Neuron (in vitro differentiated cells): Measurements from ENCODE around the gene WDR75.

Experiments
- H2AFZ ChIP-seq: one replicate; pipeline ENCODE4 v1.6.1; 2013; ENCODE audit warnings: low read depth, mild to moderate bottlenecking, inconsistent platforms, low read length, moderate library complexity
- H3K27me3 ChIP-seq: one replicate; pipeline ENCODE4 v1.6.1; 2013; ENCODE audit warnings: low read length; ENCODE audit not compliant: insufficient read depth
- H3K36me3 ChIP-seq: one replicate; pipeline ENCODE4 v1.6.1; 2013; ENCODE audit warnings: low read length; ENCODE audit not compliant: insufficient read depth
- H3K4me1 ChIP-seq: one replicate; pipeline ENCODE4 v1.6.1; 2013; ENCODE audit warnings: low read length; ENCODE audit not compliant: insufficient read depth
- H3K4me3 ChIP-seq: 2 replicates; pipeline ENCODE4 v1.5.1; 2013; ENCODE audit warnings: mild to moderate bottlenecking, low read length, moderate library complexity
- H3K9me3 ChIP-seq: one replicate; pipeline ENCODE4 v1.6.1; 2013; ENCODE audit warnings: low read length

The WDR75 gene

DNA sequence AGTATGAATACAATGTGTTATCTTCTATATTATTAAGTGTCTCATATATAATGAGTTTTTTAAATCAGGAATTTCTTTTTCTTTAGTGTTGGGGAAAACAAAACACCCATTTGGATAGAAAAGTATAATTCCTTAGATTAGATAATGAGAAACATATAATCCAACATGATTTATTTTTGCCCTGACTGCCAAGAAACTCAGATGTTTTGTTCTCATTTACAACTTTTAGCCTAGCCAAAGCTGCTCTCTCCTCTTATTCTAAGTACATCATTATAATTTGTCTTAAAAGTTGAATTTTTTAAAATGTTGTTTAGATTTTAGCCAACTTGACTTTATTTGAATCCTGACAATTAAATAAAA, 70.7 kb downstream of the WDR75 start:
- Histone ChIP-seq H3K9me3 (no peaks in the 10 kb centered on the region), H3K36me3 (no peaks in the 10 kb centered on the region), H3K4me3 (no peak overlapping the region), H3K27me3 (no peaks in the 10 kb centered on the region), H3K4me1 (no peaks in the 10 kb centered on the region), H2AFZ (no peak overlapping the region)

DNA sequence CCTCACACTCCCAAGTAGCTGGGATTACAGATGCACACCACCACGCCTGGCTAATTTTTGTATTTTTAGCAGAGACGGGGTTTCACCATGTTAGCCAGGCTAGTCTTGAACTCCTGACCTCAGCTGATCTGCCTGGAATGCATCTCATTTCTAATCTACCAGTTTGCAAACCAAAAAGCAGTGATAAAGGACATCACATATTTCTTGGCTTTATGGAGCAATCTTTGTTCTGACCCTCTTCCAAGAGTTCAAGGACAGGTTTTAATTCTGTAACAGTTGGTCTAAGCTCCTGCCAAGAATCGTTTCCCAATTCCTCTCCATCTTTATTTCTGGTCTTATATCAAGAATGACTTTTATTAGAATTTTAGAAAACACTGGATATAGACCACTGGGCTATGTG, 71.6 kb downstream of the WDR75 start:
- Histone ChIP-seq H3K27me3 (no peaks in the 10 kb centered on the region), H3K9me3 (no peaks in the 10 kb centered on the region), H3K4me1 (no peaks in the 10 kb centered on the region), H3K36me3 (no peaks in the 10 kb centered on the region), H3K4me3 (no peak overlapping the region), H2AFZ (no peak overlapping the region)

DNA sequence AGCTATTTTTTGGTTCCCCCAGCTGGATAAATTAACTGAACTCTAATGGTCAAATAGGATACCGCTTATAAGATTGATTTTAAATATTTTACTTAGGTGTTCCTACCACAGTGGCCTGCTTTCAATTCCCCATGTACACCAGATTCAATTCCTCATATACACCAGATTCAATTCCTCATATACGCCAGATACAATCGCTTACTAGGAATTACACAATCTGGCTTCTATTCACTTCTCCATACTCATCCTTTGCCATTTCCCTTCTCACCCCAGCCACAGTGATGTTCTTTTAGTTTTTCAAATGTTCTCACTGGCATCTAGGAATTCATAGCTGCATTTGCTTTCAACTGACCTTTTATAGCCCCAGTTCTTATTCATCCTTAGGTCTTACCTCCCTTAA, 72.8 kb downstream of the WDR75 start:
- Histone ChIP-seq H3K27me3 (no peaks in the 10 kb centered on the region), H3K4me1 (no peaks in the 10 kb centered on the region), H2AFZ (no peak overlapping the region)

DNA sequence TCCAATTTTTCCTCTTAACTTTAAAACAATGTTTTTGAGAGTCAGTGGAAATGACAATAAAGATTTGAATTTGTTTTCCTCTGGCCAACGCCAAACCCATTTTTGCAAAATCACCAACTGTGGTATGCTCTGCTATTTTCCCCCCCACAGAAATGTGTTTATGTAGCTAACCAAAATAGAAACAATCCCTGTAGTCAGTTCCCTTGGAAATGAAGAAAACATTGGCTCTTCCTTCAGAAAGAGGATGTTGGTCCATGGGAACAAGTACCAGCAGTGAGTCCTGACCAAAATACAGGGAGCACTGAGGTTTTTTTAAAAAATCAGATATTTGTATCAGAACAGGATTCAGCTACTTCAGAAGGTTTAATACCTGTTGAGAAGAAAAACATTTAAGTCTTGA, 74.0 kb downstream of the WDR75 start:
- no peaks in the 10 kb centered on the region for H3K4me1 ChIP-seq
- no peaks in the 10 kb centered on the region for H3K36me3 ChIP-seq
- H3K9me3 ChIP-seq: no peaks in the 10 kb centered on the region
- H3K4me3 ChIP-seq: no peak overlapping the region
- H2AFZ ChIP-seq: no peak overlapping the region
- H3K27me3 ChIP-seq: no peaks in the 10 kb centered on the region

More for the DNA sequence above, 72.8 kb downstream of the WDR75 start:
- Histone ChIP-seq H3K9me3 (no peaks in the 10 kb centered on the region), H3K4me3 (no peak overlapping the region), H3K36me3 (no peaks in the 10 kb centered on the region)

DNA sequence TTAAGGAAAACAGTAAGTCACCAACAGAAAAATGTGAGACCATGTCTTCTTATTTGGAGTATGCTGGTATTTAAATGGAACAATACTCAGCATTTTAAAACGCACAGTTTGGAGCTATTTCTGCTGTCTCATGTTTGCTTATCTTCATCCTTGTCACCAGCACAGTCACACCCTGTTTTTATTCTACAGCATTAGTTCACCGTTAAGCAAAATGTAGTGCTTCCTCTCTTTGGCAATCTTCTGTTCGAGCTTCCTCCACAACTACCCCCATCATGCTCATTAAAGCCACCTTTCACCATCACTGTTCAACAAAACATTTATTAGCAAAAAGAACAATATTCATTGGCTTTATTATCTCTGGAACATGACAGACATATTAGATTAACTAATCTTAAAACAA, 75.3 kb downstream of the WDR75 start:
- Histone ChIP-seq H3K9me3 (no peaks in the 10 kb centered on the region), H3K4me3 (no peak overlapping the region), H3K27me3 (no peaks in the 10 kb centered on the region), H3K4me1 (no peaks in the 10 kb centered on the region), H2AFZ (no peak overlapping the region), H3K36me3 (no peaks in the 10 kb centered on the region)

DNA sequence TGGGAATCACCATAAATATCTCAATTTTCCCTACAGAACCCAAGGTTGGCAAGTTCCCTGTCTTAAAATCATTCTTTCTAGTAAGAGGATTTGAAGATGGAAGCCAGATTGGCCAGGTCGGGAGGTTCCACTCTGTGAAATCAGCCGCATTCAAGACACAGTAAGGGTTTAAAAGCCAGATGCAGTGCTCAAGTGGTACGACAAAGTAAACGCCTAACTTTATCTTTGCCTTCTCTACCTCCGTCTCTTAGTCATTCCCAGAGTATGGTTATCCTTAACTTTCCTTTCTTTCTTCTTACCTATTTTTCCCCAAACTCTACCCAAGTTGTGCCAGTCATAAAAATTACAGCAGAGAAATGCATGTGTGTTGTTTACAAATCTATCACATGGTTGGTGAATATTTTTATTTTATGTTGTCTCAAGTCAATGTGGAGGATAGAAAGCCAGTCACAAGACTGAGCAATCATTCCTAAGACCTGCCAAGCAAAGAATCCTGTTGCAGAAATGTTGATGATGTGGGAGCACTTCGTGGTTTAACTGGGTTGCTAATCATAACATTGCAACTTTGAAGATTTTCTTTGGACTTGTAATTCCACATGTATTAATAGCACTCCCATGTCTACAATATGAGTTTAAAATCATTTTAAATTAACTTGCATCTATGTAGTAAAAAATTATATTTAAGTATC, 76.7 kb downstream of the WDR75 start:
- H3K4me1 ChIP-seq: peaks cover 6% of the 10 kb centered on the region
- no peak overlapping the region for H2AFZ ChIP-seq
- no peaks in the 10 kb centered on the region for H3K36me3 ChIP-seq
- no peaks in the 10 kb centered on the region for H3K27me3 ChIP-seq
- no peaks in the 10 kb centered on the region for H3K9me3 ChIP-seq
- H3K4me3 ChIP-seq: no peak overlapping the region

DNA sequence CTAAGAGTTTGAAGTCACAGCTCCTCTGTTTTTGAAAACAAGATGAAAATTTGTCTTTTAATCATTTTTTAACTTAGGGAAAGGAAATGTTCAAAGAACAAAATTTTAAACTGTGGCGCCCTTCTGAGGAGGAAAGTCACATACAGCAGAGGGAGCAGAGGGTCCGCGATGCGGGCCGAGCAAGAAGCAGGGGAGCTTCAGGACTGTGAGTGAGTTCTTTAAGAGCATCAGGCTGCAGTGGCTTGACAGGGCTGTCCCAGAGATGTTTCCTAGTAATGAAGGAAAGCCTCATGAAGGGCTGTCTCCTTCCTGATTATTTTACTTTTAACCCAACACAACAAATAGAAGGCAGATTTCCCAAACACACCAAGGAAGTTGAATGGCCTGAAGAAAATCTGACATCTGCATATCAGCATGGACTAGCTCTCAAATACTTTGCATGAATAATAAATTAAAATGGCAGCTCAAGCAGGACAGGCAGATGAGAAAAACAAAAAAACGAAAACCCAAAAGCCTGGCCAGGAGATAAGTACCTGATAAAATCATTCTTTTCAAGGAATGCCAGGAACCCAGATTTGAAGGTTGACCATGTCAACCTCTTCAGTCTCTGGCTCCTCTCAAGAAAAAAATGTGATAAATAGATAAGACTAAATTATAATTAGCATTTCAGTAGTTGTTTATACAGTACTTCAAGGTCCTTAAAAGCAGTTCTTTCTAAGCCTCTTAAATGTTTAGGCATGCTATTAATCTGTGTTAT, 78.5 kb downstream of the WDR75 start:
- Histone ChIP-seq H2AFZ (no peak overlapping the region), H3K9me3 (no peaks in the 10 kb centered on the region), H3K36me3 (no peaks in the 10 kb centered on the region), H3K4me3 (no peak overlapping the region), H3K27me3 (no peaks in the 10 kb centered on the region), H3K4me1 (peaks cover 6% of the 10 kb centered on the region)

DNA sequence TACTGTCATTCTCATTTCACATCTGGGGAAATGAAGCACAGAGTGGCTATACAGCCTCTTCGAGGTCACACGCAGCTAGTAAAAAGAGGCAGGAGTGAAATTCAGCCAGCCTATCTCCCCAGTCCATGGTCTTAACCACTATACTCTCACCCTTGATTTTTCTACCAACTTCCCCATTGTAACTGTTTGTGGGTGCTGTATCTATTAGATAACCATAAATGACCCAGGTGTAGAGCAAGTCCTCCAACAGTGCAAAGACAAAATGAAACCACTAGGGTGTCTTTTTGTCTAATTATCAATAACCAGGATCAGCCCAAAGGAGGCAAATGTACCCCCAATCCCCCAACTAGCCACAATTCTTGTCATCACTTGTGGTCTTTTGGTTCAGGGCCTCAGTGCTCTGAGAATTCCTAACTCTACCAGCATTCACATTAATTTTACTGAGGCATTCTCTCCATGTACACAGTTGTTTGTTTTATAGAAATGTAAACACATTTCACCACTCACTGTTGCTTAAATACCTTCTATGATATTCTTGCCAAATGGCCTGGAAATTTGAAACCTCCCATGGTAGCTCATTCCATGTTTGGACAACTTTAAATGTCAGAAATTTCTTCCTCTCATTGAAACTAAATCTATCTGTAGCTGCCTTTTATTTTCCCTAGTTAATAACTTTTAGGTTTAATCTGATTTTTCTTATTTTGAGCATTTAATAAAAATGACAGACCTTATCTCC, 80.6 kb downstream of the WDR75 start:
- no peak overlapping the region for H3K4me3 ChIP-seq
- no peaks in the 10 kb centered on the region for H3K36me3 ChIP-seq
- H3K27me3 ChIP-seq: no peaks in the 10 kb centered on the region
- no peaks in the 10 kb centered on the region for H3K9me3 ChIP-seq
- no peak overlapping the region for H2AFZ ChIP-seq
- peaks cover 6% of the 10 kb centered on the region for H3K4me1 ChIP-seq

DNA sequence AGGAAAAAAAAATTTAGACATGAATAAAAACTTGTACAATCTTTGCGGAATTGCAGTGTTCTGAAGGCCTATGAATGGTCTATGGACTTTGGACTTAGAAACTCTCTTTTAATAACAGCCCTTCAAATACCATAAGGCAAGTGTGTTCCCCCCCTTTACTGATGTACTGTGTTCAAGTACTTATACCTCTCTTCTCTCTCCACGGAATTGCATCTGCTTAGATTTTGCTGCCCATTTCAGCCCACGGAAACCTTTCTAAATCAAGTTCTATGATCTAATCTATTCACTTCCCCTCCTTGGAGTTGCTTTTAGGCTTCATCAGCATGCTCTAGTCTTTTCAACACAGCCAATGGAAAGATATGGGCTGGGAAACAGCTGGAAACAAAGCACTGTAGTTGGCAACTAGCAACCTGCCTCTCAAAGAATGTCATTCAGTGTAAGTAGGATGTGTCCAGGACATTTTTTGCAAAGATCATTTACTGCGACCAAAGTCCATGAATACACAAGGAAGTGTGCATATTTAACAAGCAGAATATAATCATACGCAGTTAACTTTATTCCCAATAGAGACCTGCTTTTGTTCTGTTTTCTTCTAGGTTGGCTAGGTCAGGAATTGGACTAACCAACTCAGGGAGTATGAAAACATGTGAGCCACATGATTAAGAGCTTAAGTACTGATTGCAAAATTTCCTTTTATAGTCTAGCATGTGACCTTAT, 81.3 kb downstream of the WDR75 start:
- H3K9me3 ChIP-seq: no peaks in the 10 kb centered on the region
- H3K4me3 ChIP-seq: no peak overlapping the region
- no peak overlapping the region for H2AFZ ChIP-seq
- peaks cover 6% of the 10 kb centered on the region for H3K4me1 ChIP-seq
- H3K27me3 ChIP-seq: no peaks in the 10 kb centered on the region
- no peaks in the 10 kb centered on the region for H3K36me3 ChIP-seq

DNA sequence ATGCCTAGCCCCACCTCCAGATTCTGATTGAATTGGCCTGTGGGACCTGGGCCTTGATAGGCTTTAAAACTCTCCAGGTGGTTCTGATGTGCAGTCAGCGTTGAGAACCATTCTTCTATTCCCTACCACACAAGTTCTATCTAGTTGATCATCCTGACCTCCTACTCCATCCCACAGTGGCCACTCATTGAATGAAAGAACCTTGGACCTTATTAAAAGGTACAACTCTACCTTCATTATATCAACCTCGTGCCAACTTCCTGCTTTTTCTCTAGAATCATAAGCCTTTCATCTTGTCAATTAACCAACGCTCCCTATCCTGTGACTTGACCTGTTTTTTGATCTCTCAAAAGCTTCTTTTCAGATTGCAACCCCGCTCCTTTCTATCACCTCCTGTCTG, 83.5 kb downstream of the WDR75 start:
- Histone ChIP-seq H3K27me3 (no peaks in the 10 kb centered on the region), H3K4me1 (peaks cover 6% of the 10 kb centered on the region), H2AFZ (no peak overlapping the region), H3K4me3 (no peak overlapping the region), H3K9me3 (no peaks in the 10 kb centered on the region), H3K36me3 (no peaks in the 10 kb centered on the region)
